Suprapubic skin (tissue), 4 donors: ENCODE results near the gene SYTL5.

Source experiments
- CTCF ChIP-seq, 2 donors: fragments of 200-600 bp in 1 of 2; fragments of 450-650 bp in 1 of 2; sonication (generic) in 1 of 2; IDR thresholded peaks; one replicate each; pipeline ENCODE4 v1.5.1; 2016 to 2019; ENCODE audit warnings: antibody characterized with exemption in 2 of 2, mild to moderate bottlenecking in 1 of 2, moderate library complexity in 1 of 2
- EP300 ChIP-seq: sonication (generic); formaldehyde crosslinking; IDR thresholded peaks from one replicate; pipeline ENCODE4 v1.6.1; 2017; ENCODE audit warnings: antibody characterized with exemption
- POLR2A ChIP-seq, 2 donors: fragments of 450-650 bp; IDR thresholded peaks; one replicate each; pipeline ENCODE4 v1.6.1; 2017; ENCODE audit warnings: antibody characterized with exemption in 2 of 2, mild to moderate bottlenecking in 2 of 2, moderate library complexity in 2 of 2
- POLR2AphosphoS5 ChIP-seq, 3 donors: sonication (generic); formaldehyde crosslinking; IDR thresholded peaks; one replicate each; pipeline ENCODE4 v1.6.1; 2017; ENCODE audit warnings: antibody characterized with exemption in 3 of 3

DNA sequence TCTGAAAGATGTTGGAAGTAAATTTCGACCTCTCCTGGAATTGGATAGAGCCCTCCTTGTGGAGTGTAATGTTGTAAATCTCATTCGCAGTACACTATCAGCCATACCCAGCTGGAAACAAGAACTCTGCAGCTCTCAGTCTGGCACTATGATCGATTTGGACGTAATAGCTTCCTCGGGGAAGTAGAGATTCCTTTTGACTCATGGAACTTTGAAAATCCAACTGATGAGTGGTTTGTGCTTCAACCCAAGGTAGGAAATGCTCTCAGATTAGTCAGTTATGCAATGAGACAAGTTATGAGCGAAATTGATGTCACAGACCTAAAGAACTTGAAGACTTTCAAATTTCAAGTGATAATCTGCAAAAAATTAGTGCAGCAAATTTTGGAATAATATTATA lies 103.9 kb downstream of the SYTL5 start:
- no peak for TF ChIP-seq POLR2A (IDR thresholded peaks at IDR 0.05)
- no peak for TF ChIP-seq CTCF (IDR thresholded peaks at IDR 0.05)
- TF ChIP-seq POLR2AphosphoS5 (IDR thresholded peaks at IDR 0.05): no peak
- no peak for TF ChIP-seq EP300
